Caco-2 (cell line): ENCODE data around the gene SLC16A10. TPM values are rescaled to one million over a fixed set of nuclear protein-coding genes. Genes with fewer than 3 reads are reported as not detected.

Source experiments
- BruUV-seq: library from RNA; stranded (reverse); fragments of 400-500 nt; replicated peaks from 2 replicates; lab custom pipeline; 2021; lab: Mats Ljungman, UMichigan
- CTCF ChIA-PET: fragments of 300-600 bp; sonication (Branson Sonifier 250); formaldehyde crosslinking; loops from one replicate; lab custom pipeline; 2022; ENCODE audit warnings: antibody characterized with exemption; lab: Charles Lee
- POLR2A ChIA-PET: fragments of 300-600 bp; sonication (Branson Sonifier 250); formaldehyde crosslinking; loops from one replicate; lab custom pipeline; 2022; ENCODE audit warnings: antibody characterized with exemption; lab: Charles Lee
- DNase-seq, 2 experiments: peaks; one replicate each; pipeline versions ENCODE4 v3.0.0 to v3.0.0-alpha.2; 2020 to 2022
- H3K27me3 ChIP-seq: replicated peaks from 2 replicates; pipeline ENCODE4 v1.6.0; 2011; ENCODE audit warnings: low read length; ENCODE audit not compliant: control insufficient read depth, insufficient read depth
- H3K36me3 ChIP-seq: 2 replicates; pipeline ENCODE4 v1.5.1; 2011; ENCODE audit warnings: low read length; ENCODE audit not compliant: control insufficient read depth, insufficient read depth
- H3K4me1 ChIP-seq: fragments of 250-450 bp; sonication (Bioruptor Pico); 2 replicates; pipeline ENCODE4 v1.5.1; 2020; ENCODE audit warnings: mild to moderate bottlenecking
- H3K4me3 ChIP-seq: 2 replicates; pipeline ENCODE4 v1.5.1; 2011; ENCODE audit warnings: low read depth, mild to moderate bottlenecking, control low read depth, low read length
- H3K9me3 ChIP-seq: fragments of 250-450 bp; sonication (Bioruptor Pico); 2 replicates; pipeline ENCODE4 v1.5.1; 2020; ENCODE audit warnings: mild to moderate bottlenecking, moderate library complexity
- H3K27ac Mint-ChIP-seq: one replicate; pipeline ENCODE4 v1.8.0; 2022; ENCODE audit warnings: mixed read lengths; ENCODE audit not compliant: unreplicated experiment
- H3K27me3 Mint-ChIP-seq: one replicate; pipeline ENCODE4 v1.8.0; 2022; ENCODE audit warnings: mixed read lengths; ENCODE audit not compliant: insufficient read depth, unreplicated experiment
- H3K36me3 Mint-ChIP-seq: one replicate; pipeline ENCODE4 v1.8.0; 2022; ENCODE audit warnings: mild to moderate bottlenecking, mixed read lengths; ENCODE audit not compliant: insufficient read depth, unreplicated experiment
- H3K4me1 Mint-ChIP-seq: one replicate; pipeline ENCODE4 v1.8.0; 2022; ENCODE audit warnings: low read depth, mixed read lengths; ENCODE audit not compliant: unreplicated experiment
- H3K4me3 Mint-ChIP-seq: one replicate; pipeline ENCODE4 v1.8.0; 2022; ENCODE audit warnings: mild to moderate bottlenecking, moderate library complexity, mixed read lengths; ENCODE audit not compliant: unreplicated experiment
- H3K9me3 Mint-ChIP-seq: one replicate; pipeline ENCODE4 v1.8.0; 2022; ENCODE audit warnings: mixed read lengths; ENCODE audit not compliant: unreplicated experiment
- intact Hi-C: fragments of 100-400 bp; cut with micrococcal nuclease; formaldehyde crosslinking; loops from one replicate; pipeline ENCODE4 v1.10.0; 2022; ENCODE audit not compliant: unreplicated experiment
- total RNA-seq: library from RNA; stranded (reverse); gene quantifications from 2 replicates; pipeline ENCODE4 v1.2.3, GENCODE V29; 2022
- TF ChIP-seq, protein P1 (sequence below), 2 experiments: fragments of 200-600 bp in 1 of 2; IDR thresholded peaks; 1 replicate in 1 of 2; 2 replicates in 1 of 2; pipeline versions ENCODE4 v1.5.1 to v1.8.0; 2011 to 2022; ENCODE audit warnings: antibody characterized with exemption in 1 of 2, control low read depth in 1 of 2, inconsistent platforms in 1 of 2, low read depth in 1 of 2, low read length in 1 of 2, mild to moderate bottlenecking in 1 of 2, moderate library complexity in 1 of 2; ENCODE audit not compliant: insufficient read depth in 1 of 2, severe bottlenecking in 1 of 2, unreplicated experiment in 1 of 2

SLC16A10 gene
- total RNA-seq, 1 experiment from 2014 or later = 14.2 TPM

DNA sequence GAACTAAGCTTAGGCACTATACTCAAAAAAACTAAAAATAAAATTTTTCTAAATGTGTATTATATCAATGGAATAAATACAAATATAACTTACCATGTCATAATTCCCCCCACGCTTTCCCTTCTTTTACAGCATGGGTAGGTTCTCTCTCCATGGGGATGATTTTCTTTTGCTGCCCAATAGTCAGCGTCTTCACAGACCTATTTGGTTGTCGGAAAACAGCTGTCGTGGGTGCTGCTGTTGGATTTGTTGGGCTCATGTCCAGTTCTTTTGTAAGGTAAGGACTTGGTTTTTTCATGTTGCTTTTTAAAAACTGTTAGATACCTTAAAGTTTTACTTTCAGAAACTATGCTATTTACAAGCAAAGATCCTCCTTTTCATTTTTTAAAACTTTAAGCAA lies 85.3 kb downstream of the SLC16A10 start:
- ChIA-PET POLR2A (no interaction called here), CTCF (no interaction called here)
- Histone ChIP-seq H3K4me1 (peaks cover 19% of the 10 kb centered on the region), H3K36me3 (no peaks in the 10 kb centered on the region), H3K9me3 (peaks cover 5% of the 10 kb centered on the region; the same call in 1 of the 2 replicates), H3K4me3 (no peak overlapping the region), H3K27me3 (no peaks in the 10 kb centered on the region)
- peaks cover 16% of the 10 kb centered on the region for H3K4me1 Mint-ChIP-seq
- TF ChIP-seq, protein P1, sequence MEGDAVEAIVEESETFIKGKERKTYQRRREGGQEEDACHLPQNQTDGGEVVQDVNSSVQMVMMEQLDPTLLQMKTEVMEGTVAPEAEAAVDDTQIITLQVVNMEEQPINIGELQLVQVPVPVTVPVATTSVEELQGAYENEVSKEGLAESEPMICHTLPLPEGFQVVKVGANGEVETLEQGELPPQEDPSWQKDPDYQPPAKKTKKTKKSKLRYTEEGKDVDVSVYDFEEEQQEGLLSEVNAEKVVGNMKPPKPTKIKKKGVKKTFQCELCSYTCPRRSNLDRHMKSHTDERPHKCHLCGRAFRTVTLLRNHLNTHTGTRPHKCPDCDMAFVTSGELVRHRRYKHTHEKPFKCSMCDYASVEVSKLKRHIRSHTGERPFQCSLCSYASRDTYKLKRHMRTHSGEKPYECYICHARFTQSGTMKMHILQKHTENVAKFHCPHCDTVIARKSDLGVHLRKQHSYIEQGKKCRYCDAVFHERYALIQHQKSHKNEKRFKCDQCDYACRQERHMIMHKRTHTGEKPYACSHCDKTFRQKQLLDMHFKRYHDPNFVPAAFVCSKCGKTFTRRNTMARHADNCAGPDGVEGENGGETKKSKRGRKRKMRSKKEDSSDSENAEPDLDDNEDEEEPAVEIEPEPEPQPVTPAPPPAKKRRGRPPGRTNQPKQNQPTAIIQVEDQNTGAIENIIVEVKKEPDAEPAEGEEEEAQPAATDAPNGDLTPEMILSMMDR (IDR thresholded peaks at IDR 0.05; ENCODE audit: insufficient read depth in 1 of 2, low read depth in 1 of 2, low read length in 1 of 2, severe bottlenecking in 1 of 2, unreplicated experiment in 1 of 2) = no peak
- no peaks in the 10 kb centered on the region for H3K27me3 Mint-ChIP-seq
- no peaks in the 10 kb centered on the region for H3K36me3 Mint-ChIP-seq
- H3K9me3 Mint-ChIP-seq = no peaks in the 10 kb centered on the region
- H3K27ac Mint-ChIP-seq = no peak overlapping the region
- no peak for DNase-seq
- no peak overlapping the region for H3K4me3 Mint-ChIP-seq
- BruUV-seq = no TSS peak
- intact Hi-C loops = no loop called here

DNA sequence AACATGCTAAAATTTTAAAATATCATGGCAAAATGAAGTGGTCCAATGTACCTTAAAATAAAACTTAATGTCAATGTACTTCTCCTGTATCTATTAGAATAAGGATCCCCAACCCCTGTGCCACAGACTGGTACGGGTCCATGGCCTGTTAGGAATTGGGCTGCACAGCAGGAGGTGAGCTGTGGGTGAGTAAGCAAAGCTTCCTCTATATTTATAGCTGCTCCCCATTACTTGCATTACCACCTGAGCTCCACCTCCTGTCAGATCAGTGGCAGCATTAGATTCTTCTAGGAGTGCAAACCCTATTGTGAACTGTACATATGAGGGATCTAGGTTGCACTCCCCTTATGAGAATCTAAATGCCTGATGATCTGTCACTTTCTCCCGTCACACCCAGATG lies 86.0 kb downstream of the SLC16A10 start:
- no peak overlapping the region for H3K4me3 Mint-ChIP-seq
- BruUV-seq = no TSS peak
- H3K4me3 ChIP-seq = no peak overlapping the region
- no peak for DNase-seq
- H3K27me3 ChIP-seq = no peaks in the 10 kb centered on the region
- no peak overlapping the region for H3K27ac Mint-ChIP-seq
- H3K9me3 ChIP-seq = peaks cover 5% of the 10 kb centered on the region; the same call in 1 of the 2 replicates
- no peaks in the 10 kb centered on the region for H3K36me3 Mint-ChIP-seq
- intact Hi-C loops = no loop called here
- TF ChIP-seq, protein P1 (IDR thresholded peaks at IDR 0.05; ENCODE audit: insufficient read depth in 1 of 2, low read depth in 1 of 2, low read length in 1 of 2, severe bottlenecking in 1 of 2, unreplicated experiment in 1 of 2) = no peak
- H3K4me1 Mint-ChIP-seq = peaks cover 17% of the 10 kb centered on the region
- H3K9me3 Mint-ChIP-seq = no peaks in the 10 kb centered on the region
- no peaks in the 10 kb centered on the region for H3K36me3 ChIP-seq
- H3K4me1 ChIP-seq = peaks cover 23% of the 10 kb centered on the region
- CTCF ChIA-PET = no interaction called here
- no peaks in the 10 kb centered on the region for H3K27me3 Mint-ChIP-seq
- POLR2A ChIA-PET = no interaction called here

DNA sequence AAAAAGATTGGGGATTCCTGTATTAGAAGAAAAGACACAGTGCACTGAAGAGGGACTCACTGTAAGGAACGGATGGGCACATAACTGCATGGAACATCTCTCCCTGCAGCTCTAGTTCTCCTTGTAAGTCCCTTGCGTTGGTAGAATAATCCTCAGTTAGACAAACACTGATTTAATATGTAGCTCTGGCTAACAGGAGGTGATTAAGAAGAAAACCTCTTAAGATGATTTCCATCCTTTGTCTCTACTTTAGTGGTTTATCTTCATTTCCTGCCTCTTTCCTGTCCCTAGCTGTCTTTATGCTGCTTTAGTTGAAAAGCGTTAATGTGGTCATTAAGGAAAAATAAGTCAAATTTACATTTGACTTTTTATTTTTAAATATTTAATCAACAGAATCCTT lies 86.6 kb downstream of the SLC16A10 start:
- H3K9me3 ChIP-seq = peaks cover 5% of the 10 kb centered on the region; the same call in 1 of the 2 replicates
- H3K4me3 ChIP-seq = no peak overlapping the region
- H3K27me3 ChIP-seq = no peaks in the 10 kb centered on the region
- ChIA-PET CTCF (no interaction called here), POLR2A (no interaction called here)
- H3K27me3 Mint-ChIP-seq = no peaks in the 10 kb centered on the region
- H3K4me1 ChIP-seq = peaks cover 23% of the 10 kb centered on the region
- no peak for DNase-seq
- no TSS peak for BruUV-seq
- H3K4me3 Mint-ChIP-seq = no peak overlapping the region
- H3K27ac Mint-ChIP-seq = no peak overlapping the region
- intact Hi-C loops = no loop called here
- H3K36me3 ChIP-seq = no peaks in the 10 kb centered on the region
- no peaks in the 10 kb centered on the region for H3K9me3 Mint-ChIP-seq
- H3K36me3 Mint-ChIP-seq = no peaks in the 10 kb centered on the region
- peaks cover 17% of the 10 kb centered on the region for H3K4me1 Mint-ChIP-seq
- TF ChIP-seq, protein P1 (IDR thresholded peaks at IDR 0.05; ENCODE audit: insufficient read depth in 1 of 2, low read depth in 1 of 2, low read length in 1 of 2, severe bottlenecking in 1 of 2, unreplicated experiment in 1 of 2) = no peak
